ENCODE measurements around the gene SPTLC2. TPM values are rescaled to one million over a fixed set of nuclear protein-coding genes. Genes with fewer than 3 reads are reported as not detected.

Gene SPTLC2
- total RNA-seq, 1 experiment from 2014 or later, result 32.6 TPM

DNA sequence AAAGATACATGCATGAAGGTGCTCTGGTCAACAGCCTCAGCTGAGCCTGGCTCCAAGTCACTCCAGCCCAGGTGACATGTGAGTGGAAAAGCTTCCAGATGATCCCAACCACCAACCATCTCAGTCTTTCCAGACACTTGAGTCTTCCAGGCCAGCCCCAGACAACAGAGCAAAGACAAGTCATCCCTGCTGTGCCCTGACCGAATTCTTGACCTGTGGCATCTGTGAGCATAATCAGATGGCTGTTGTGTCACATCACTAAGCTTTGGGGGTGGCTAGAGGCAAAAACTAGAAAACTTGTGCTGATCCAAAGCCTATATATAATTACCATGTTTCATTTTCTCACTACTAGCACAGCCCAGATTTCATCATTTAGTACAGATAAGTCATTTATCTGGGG lies 67.0 kb downstream of the SPTLC2 start:
- no peak overlapping the region for H2BK12ac ChIP-seq (ENCODE audit: insufficient read length, low read depth, low read length)
- no peak overlapping the region for H3K14ac ChIP-seq (ENCODE audit: insufficient read depth, low read length)
- Mint-ChIP-seq H3K27me3 (ENCODE audit: low read depth) (no peaks in the 10 kb centered on the region), H3K4me1 (no peaks in the 10 kb centered on the region), H3K36me3 (ENCODE audit: insufficient read depth in 1 of 3, low read depth in 3 of 3) (peaks cover 4 to 62% (median 34%) of the 10 kb centered on the region in 3 experiments; a peak in 6 of 7 replicates), H3K9me3 (no peaks in the 10 kb centered on the region), H3K4me3 (no peak overlapping the region), H3K27ac (no peak overlapping the region)
- no peaks in the 10 kb centered on the region for H3K27me3 ChIP-seq (ENCODE audit: insufficient read depth, low read length)
- no peak overlapping the region for H2BK120ac ChIP-seq (ENCODE audit: low read depth, low read length, poor library complexity, severe bottlenecking)
- no peak overlapping the region for H3K18ac ChIP-seq (ENCODE audit: insufficient read length, low read depth, low read length)
- H3K23ac ChIP-seq (ENCODE audit: insufficient read length, low read depth, low read length), result no peak overlapping the region
- no peak overlapping the region for H2BK20ac ChIP-seq (ENCODE audit: low read depth, low read length, poor library complexity, severe bottlenecking)
- H3K4me2 ChIP-seq (ENCODE audit: insufficient read depth, insufficient read length, low read length), result no peak overlapping the region
- H3K23me2 ChIP-seq (ENCODE audit: insufficient read length, low read depth, low read length, poor library complexity, severe bottlenecking), result no peaks in the 10 kb centered on the region
- no peak overlapping the region for H2AK5ac ChIP-seq (ENCODE audit: insufficient read length, low read length)
- no peak overlapping the region for H2BK5ac ChIP-seq (ENCODE audit: insufficient read length, low read length)
- H3K9me3 ChIP-seq (ENCODE audit: control insufficient read depth, low read depth, low read length), result no peaks in the 10 kb centered on the region
- no peak for DNase-seq
- no peak overlapping the region for H3K27ac ChIP-seq (ENCODE audit: insufficient read length, low read depth, low read length)
- no peak overlapping the region for H3T11ph ChIP-seq (ENCODE audit: low read length)
- no peak overlapping the region for H3K56ac ChIP-seq (ENCODE audit: insufficient read length, low read depth, low read length)
- TF ChIP-seq, protein P1, sequence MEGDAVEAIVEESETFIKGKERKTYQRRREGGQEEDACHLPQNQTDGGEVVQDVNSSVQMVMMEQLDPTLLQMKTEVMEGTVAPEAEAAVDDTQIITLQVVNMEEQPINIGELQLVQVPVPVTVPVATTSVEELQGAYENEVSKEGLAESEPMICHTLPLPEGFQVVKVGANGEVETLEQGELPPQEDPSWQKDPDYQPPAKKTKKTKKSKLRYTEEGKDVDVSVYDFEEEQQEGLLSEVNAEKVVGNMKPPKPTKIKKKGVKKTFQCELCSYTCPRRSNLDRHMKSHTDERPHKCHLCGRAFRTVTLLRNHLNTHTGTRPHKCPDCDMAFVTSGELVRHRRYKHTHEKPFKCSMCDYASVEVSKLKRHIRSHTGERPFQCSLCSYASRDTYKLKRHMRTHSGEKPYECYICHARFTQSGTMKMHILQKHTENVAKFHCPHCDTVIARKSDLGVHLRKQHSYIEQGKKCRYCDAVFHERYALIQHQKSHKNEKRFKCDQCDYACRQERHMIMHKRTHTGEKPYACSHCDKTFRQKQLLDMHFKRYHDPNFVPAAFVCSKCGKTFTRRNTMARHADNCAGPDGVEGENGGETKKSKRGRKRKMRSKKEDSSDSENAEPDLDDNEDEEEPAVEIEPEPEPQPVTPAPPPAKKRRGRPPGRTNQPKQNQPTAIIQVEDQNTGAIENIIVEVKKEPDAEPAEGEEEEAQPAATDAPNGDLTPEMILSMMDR (conservative IDR thresholded peaks at IDR 0.05), result no peak
- no peak overlapping the region for H4K5ac ChIP-seq (ENCODE audit: insufficient read length, low read depth, low read length)
- no peak overlapping the region for H3K9ac ChIP-seq (ENCODE audit: extremely low read depth, insufficient read length, low read length)
- H4K20me1 ChIP-seq (ENCODE audit: control insufficient read depth, insufficient read depth, insufficient read length), result no peaks in the 10 kb centered on the region
- no peaks in the 10 kb centered on the region for H3K4me1 ChIP-seq (ENCODE audit: insufficient read depth, low read length)
- H3K79me1 ChIP-seq (ENCODE audit: insufficient read depth, low read depth, low read length, poor library complexity, severe bottlenecking), result no peaks in the 10 kb centered on the region
- no peak overlapping the region for H3K4ac ChIP-seq (ENCODE audit: low read depth, low read length)
- no peak overlapping the region for H4K8ac ChIP-seq (replicated peaks; ENCODE audit: insufficient read length, low read depth, low read length)
- H2AFZ ChIP-seq (ENCODE audit: low read length), result no peak overlapping the region
- H4K91ac ChIP-seq (ENCODE audit: insufficient read length, low read depth, low read length), result no peak overlapping the region
- no peaks in the 10 kb centered on the region for H3K79me2 ChIP-seq (ENCODE audit: insufficient read depth, low read length)
- H2BK15ac ChIP-seq (ENCODE audit: low read depth, low read length), result no peak overlapping the region
- WGBS (ENCODE audit: extremely low coverage, insufficient read length, low lambda C conversion rate), result no CpG with 5 or more reads among the region's 1 CpG
